A549 (cell line): ENCODE data around the gene SMG6.

Source experiments
- CBX2 ChIP-seq: fragments of 200-600 bp; sonication (generic); IDR thresholded peaks from 2 replicates; pipeline ENCODE4 v1.6.1; 2016; ENCODE audit warnings: low read depth, mild to moderate bottlenecking, borderline replicate concordance
- ESRRA ChIP-seq: fragments of 150-350 bp; IDR thresholded peaks from 2 replicates; pipeline ENCODE4 v1.6.1; 2014; ENCODE audit warnings: mild to moderate bottlenecking, low read length, borderline replicate concordance
- POLR2A ChIP-seq: IDR thresholded peaks from 2 replicates; pipeline ENCODE4 v1.6.1; 2012; ENCODE audit warnings: mild to moderate bottlenecking, low read length
- RAD21 ChIP-seq, 2 experiments: fragments of >200 bp in 1 of 2; sonication (Bioruptor Twin) in 1 of 2; formaldehyde crosslinking in 1 of 2; IDR thresholded peaks in 1 of 2; conservative IDR thresholded peaks in 1 of 2; 2 replicates in 1 of 2; 3 replicates in 1 of 2; pipeline ENCODE4 v1.6.1; 2012 to 2018; ENCODE audit warnings: inconsistent platforms in 1 of 2
- TF ChIP-seq, protein P1 (sequence below): fragments of 200-600 bp; sonication (generic); IDR thresholded peaks from 2 replicates; pipeline ENCODE4 v1.6.1; 2016; ENCODE audit warnings: antibody characterized with exemption, mild to moderate bottlenecking, moderate library complexity
- TF ChIP-seq, protein P2 (sequence below): fragments of >200 bp; sonication (Bioruptor Twin); formaldehyde crosslinking; IDR thresholded peaks from 3 replicates; pipeline ENCODE4 v1.5.1; 2016
- TF ChIP-seq, protein P3 (sequence below): IDR thresholded peaks from 2 replicates; pipeline ENCODE4 v1.6.1; 2012

DNA sequence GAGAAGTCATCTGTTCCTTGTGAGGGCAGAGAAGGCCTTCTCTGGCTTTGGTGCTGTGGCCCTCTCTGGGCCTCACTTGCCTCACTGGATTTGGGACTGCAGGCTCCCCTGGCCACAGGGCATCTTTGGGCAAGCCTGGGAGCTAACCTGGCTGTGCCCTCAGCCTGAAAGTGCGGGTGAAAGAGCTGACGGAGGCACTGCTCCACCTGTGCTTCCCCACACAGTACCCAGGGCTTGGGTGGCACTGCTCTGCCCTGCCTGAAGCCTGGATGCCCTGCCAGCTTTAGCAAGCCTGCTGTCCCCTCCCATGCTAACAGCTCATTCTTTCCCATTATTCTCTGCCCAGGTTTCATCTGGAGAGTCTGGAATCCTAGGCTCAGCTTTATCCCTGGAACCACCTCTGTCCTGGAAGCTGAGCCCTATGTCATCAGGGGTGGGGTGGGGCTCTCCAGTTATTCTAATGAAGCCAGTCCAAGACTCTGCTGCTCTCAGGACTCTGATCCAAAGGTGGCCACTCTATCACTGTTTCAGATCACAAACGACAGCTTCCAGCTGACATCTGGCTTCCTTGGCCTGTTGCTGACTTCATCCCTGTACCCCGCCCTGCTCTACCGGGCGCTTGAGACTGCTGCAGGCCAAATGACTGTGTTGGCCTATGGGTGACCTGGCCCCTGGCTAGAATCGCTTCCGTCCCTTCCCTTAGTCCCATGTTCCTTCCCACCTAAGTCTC, 219.4 kb downstream of the SMG6 start:
- TF ChIP-seq ESRRA, result no peak
- TF ChIP-seq, protein P1, sequence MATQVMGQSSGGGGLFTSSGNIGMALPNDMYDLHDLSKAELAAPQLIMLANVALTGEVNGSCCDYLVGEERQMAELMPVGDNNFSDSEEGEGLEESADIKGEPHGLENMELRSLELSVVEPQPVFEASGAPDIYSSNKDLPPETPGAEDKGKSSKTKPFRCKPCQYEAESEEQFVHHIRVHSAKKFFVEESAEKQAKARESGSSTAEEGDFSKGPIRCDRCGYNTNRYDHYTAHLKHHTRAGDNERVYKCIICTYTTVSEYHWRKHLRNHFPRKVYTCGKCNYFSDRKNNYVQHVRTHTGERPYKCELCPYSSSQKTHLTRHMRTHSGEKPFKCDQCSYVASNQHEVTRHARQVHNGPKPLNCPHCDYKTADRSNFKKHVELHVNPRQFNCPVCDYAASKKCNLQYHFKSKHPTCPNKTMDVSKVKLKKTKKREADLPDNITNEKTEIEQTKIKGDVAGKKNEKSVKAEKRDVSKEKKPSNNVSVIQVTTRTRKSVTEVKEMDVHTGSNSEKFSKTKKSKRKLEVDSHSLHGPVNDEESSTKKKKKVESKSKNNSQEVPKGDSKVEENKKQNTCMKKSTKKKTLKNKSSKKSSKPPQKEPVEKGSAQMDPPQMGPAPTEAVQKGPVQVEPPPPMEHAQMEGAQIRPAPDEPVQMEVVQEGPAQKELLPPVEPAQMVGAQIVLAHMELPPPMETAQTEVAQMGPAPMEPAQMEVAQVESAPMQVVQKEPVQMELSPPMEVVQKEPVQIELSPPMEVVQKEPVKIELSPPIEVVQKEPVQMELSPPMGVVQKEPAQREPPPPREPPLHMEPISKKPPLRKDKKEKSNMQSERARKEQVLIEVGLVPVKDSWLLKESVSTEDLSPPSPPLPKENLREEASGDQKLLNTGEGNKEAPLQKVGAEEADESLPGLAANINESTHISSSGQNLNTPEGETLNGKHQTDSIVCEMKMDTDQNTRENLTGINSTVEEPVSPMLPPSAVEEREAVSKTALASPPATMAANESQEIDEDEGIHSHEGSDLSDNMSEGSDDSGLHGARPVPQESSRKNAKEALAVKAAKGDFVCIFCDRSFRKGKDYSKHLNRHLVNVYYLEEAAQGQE, result no peak
- TF ChIP-seq RAD21 (conservative IDR thresholded peaks at IDR 0.05 in 1 of 2, IDR thresholded peaks at IDR 0.05 in 1 of 2), result no peak
- TF ChIP-seq, protein P2, sequence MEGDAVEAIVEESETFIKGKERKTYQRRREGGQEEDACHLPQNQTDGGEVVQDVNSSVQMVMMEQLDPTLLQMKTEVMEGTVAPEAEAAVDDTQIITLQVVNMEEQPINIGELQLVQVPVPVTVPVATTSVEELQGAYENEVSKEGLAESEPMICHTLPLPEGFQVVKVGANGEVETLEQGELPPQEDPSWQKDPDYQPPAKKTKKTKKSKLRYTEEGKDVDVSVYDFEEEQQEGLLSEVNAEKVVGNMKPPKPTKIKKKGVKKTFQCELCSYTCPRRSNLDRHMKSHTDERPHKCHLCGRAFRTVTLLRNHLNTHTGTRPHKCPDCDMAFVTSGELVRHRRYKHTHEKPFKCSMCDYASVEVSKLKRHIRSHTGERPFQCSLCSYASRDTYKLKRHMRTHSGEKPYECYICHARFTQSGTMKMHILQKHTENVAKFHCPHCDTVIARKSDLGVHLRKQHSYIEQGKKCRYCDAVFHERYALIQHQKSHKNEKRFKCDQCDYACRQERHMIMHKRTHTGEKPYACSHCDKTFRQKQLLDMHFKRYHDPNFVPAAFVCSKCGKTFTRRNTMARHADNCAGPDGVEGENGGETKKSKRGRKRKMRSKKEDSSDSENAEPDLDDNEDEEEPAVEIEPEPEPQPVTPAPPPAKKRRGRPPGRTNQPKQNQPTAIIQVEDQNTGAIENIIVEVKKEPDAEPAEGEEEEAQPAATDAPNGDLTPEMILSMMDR, result no peak
- TF ChIP-seq, protein P3, sequence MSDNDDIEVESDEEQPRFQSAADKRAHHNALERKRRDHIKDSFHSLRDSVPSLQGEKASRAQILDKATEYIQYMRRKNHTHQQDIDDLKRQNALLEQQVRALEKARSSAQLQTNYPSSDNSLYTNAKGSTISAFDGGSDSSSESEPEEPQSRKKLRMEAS, result no peak
- TF ChIP-seq POLR2A, result no peak
- no peak for TF ChIP-seq CBX2
